GM19468 (cell line): ENCODE data around the gene VPS9D1.
A peak's percentile ranks its signal among the peaks of the same experiment; 100 is the strongest.

Experiments used
- ATAC-seq: cut with Tn5 transposase; IDR thresholded peaks from one replicate; pipeline ENCODE4 v1.9.1; 2021; ENCODE audit warnings: mild to moderate bottlenecking, moderate library complexity, moderate number of reproducible peaks; ENCODE audit not compliant: unreplicated experiment; ENCODE audit errors: extremely low read depth

The VPS9D1 gene

GRCh38 chr16:89720813-89721545 is at the start of gene VPS9D1, which contains the start of gene ZNF276:
Gene VPS9D1, minus strand, starts transcription at chr16:89720898. Its CDS starts 37 bp downstream, at chr16:89720861.
Gene ZNF276, plus strand, starts transcription at chr16:89721537. Its CDS starts 104 bp downstream, at chr16:89721641.
- ATAC-seq = peak; percentile 29

GRCh38 chr16:89770367-89770766 is 49.7 kb upstream of the VPS9D1 start:
- no peak for ATAC-seq

GRCh38 chr16:89765292-89765830 is 44.7 kb upstream of the VPS9D1 start:
- ATAC-seq = no peak

GRCh38 chr16:89764711-89765201 is 44.1 kb upstream of the VPS9D1 start:
- ATAC-seq = peak; percentile 68

- no peak for ATAC-seq
These were observed 40.7 kb upstream of the VPS9D1 start for GRCh38 chr16:89761304-89761922.

GRCh38 chr16:89759746-89760340 is 39.1 kb upstream of the VPS9D1 start:
- no peak for ATAC-seq

- ATAC-seq = no peak
These were observed 28.9 kb upstream of the VPS9D1 start for GRCh38 chr16:89749637-89750036.

GRCh38 chr16:89748921-89749320 is 28.2 kb upstream of the VPS9D1 start:
- ATAC-seq = no peak

GRCh38 chr16:89748076-89748475 is 27.4 kb upstream of the VPS9D1 start:
- no peak for ATAC-seq

GRCh38 chr16:89746043-89746442 is 25.3 kb upstream of the VPS9D1 start:
- no peak for ATAC-seq

- no peak for ATAC-seq
These were observed 24.1 kb upstream of the VPS9D1 start for GRCh38 chr16:89744813-89745212.

- ATAC-seq = no peak
These were observed 22.2 kb upstream of the VPS9D1 start for GRCh38 chr16:89742948-89743347.

GRCh38 chr16:89741342-89742014 is 20.8 kb upstream of the VPS9D1 start:
- ATAC-seq = no peak

- ATAC-seq = no peak
These were observed 18.7 kb upstream of the VPS9D1 start for GRCh38 chr16:89739383-89739782.

GRCh38 chr16:89738538-89739317 is 18.0 kb upstream of the VPS9D1 start:
- ATAC-seq = no peak

GRCh38 chr16:89738072-89738377 is 17.3 kb upstream of the VPS9D1 start:
- ATAC-seq = no peak

GRCh38 chr16:89737341-89738071 is 16.8 kb upstream of the VPS9D1 start:
- no peak for ATAC-seq

GRCh38 chr16:89736554-89736953 is 15.9 kb upstream of the VPS9D1 start:
- ATAC-seq = no peak

- ATAC-seq = no peak
These were observed 13.1 kb upstream of the VPS9D1 start for GRCh38 chr16:89733792-89734191.
